ENCODE results near the gene RPL12. TPM values are rescaled to one million over a fixed set of nuclear protein-coding genes. Genes with fewer than 3 reads are reported as not detected.

RPL12 gene
- total RNA-seq, 4 donors from 2014 or later = 621 to 1,579 (median 999) TPM

- Histone ChIP-seq H3K27me3 (no peaks in the 10 kb centered on the region), H3K27ac (no peak overlapping the region), H3K36me3 (peaks cover 0 to 67% (median 0%) of the 10 kb centered on the region in 3 donors), H3K9me3 (no peaks in the 10 kb centered on the region), H3K4me1 (peaks cover 0 to 21% (median 0%) of the 10 kb centered on the region in 4 donors), H3K4me3 (no peak overlapping the region)
- DNase-seq = no peak
- TF ChIP-seq POLR2A (IDR thresholded peaks at IDR 0.05) (no peak), CTCF (IDR thresholded peaks at IDR 0.05) (no peak)
Observed at GRCh38 chr9:127491516-127491915, 40.3 kb upstream of the RPL12 start.

DNA sequence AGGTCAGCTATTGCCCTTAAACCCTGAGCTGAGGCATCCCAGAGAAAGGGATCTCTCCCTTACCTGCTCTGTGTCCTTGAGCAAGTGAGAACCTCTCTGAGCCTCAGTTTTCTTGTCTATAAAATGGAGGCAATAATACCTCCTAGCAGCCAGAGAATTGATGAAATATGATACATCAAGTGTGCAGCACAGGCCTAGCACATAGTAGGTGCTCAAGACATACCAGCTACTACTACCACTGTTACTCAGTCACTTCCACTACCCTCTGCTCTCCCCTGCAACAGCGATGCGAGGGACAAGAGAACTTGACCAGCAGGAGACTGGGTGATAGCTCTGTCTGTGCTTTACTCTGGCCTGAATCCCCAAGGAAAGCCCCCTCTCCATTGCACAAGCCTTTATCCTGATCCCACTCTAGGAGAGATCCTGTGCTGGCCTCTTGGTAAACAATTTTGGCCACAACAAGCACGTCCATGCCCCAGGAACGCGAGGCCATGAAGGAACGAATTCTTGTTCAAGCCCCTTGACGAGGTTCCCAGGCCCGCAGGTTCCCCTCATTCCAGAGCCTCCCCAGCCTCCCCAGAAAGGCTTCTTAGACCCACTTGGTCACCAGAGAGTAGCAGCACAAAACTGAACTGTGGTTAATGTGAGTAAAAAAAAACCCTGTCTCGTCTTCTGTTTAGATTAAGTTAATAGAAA, 39.5 kb upstream of the RPL12 start:
- no peak overlapping the region for H3K27ac ChIP-seq
- peaks cover 0 to 74% (median 0%) of the 10 kb centered on the region in 3 donors for H3K36me3 ChIP-seq

GRCh38 chr9:127489471-127490115, 38.4 kb upstream of the RPL12 start:
- Histone ChIP-seq H3K4me3 (no peak overlapping the region), H3K9me3 (no peaks in the 10 kb centered on the region), H3K27me3 (no peaks in the 10 kb centered on the region), H3K4me1 (peaks cover 0 to 5% (median 0%) of the 10 kb centered on the region in 4 donors), H3K36me3 (peaks cover 0 to 77% (median 0%) of the 10 kb centered on the region in 3 donors), H3K27ac (no peak overlapping the region)
- TF ChIP-seq CTCF (IDR thresholded peaks at IDR 0.05) = no peak
- no peak for TF ChIP-seq POLR2A (IDR thresholded peaks at IDR 0.05)
- DNase-seq = no peak

More for the DNA sequence above, 39.5 kb upstream of the RPL12 start:
- Histone ChIP-seq H3K27me3 (no peaks in the 10 kb centered on the region), H3K4me3 (no peak overlapping the region), H3K4me1 (peaks cover 0 to 16% (median 0%) of the 10 kb centered on the region in 4 donors), H3K9me3 (no peaks in the 10 kb centered on the region)
- no peak for DNase-seq
- TF ChIP-seq POLR2A (IDR thresholded peaks at IDR 0.05) = no peak
- TF ChIP-seq CTCF (IDR thresholded peaks at IDR 0.05) = no peak

GRCh38 chr9:127488946-127489345, 37.7 kb upstream of the RPL12 start:
- Histone ChIP-seq H3K27me3 (no peaks in the 10 kb centered on the region), H3K4me1 (peaks cover 0 to under 1% (median 0%) of the 10 kb centered on the region in 4 donors), H3K4me3 (no peak overlapping the region), H3K36me3 (peaks cover 0 to 76% (median 0%) of the 10 kb centered on the region in 3 donors), H3K27ac (no peak overlapping the region), H3K9me3 (no peaks in the 10 kb centered on the region)
- no peak for DNase-seq
- TF ChIP-seq CTCF (IDR thresholded peaks at IDR 0.05) = no peak
- no peak for TF ChIP-seq POLR2A (IDR thresholded peaks at IDR 0.05)

DNA sequence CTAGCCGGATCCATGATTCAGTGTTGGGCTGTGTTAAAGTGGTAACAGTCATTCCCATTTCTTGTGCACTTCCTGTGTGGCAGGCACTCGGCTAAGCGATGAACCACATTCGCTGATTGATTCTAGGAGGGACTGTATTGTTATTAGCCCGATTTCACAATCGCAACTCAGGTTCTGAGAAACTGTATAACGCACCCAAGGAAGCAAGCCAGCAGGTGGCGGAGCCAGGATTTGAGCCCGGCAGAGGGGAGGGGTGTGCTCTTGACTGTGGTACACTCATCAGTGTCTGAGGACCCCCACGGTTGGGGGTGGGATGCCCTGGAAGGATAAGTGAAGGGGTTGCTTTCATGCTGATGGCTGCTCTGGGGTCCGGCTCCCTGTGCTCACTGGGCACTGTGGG, 34.8 kb upstream of the RPL12 start:
- Histone ChIP-seq H3K4me1 (no peaks in the 10 kb centered on the region), H3K27me3 (no peaks in the 10 kb centered on the region), H3K9me3 (no peaks in the 10 kb centered on the region), H3K36me3 (peaks cover 0 to 63% (median 0%) of the 10 kb centered on the region in 3 donors), H3K4me3 (no peak overlapping the region), H3K27ac (no peak overlapping the region)
- TF ChIP-seq CTCF (IDR thresholded peaks at IDR 0.05) (no peak), POLR2A (IDR thresholded peaks at IDR 0.05) (no peak)
- DNase-seq = no peak

Measured in Peyer's patch (tissue), 4 donors.